GM21619 (cell line): ENCODE data around the gene GEMIN5.

Source experiments
- ATAC-seq: cut with Tn5 transposase; IDR thresholded peaks from one replicate; pipeline ENCODE4 v1.9.1; 2021; ENCODE audit not compliant: unreplicated experiment

The GEMIN5 gene

DNA sequence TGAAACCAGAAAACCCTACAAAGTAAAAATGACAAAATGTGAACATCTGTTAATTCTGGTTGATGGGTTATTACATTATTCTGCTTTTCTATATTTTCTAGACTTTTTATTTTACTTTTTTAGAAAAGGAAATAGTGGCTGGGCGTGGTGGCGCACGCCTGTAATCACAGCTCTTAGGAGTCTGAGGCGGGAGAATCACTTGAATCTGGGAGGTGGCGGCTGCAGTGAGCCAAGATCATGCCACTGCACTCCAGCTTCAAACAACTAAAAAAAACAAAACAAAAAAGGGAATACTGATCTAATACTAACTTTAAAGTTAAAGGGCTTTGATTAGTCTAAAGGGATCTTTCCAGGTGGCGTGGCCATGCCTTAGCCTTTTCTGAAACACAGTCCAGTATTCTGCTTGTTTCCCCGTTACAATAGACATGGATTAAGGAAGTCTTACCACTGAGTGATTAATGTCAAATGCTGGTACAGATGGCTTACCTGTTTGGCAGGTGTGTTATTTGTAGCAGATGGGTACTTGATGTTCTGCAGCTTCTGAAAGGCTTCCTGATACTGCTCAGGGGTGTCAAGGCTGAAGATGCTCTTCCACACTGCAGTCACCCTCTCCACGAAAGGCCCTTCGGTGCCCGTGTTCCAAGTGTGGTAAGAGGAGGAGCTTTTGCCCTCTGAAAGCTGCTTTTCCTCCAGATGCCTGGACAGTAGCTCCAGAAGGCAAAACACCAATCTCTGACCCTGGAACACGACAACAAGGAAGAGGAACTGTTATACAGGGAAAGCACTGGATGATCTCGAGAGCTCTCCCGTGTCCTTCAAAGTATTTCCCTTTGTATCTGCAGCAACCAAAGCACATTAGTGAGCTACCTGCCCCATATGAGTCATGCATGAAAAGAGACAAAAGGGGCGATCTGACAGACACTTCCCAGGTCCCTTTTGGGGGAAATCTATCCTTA lies 42.1 kb downstream of the GEMIN5 start:
- ATAC-seq = no peak

GRCh38 chr5:154893381-154893780 lies 44.6 kb downstream of the GEMIN5 start:
- no peak for ATAC-seq

DNA sequence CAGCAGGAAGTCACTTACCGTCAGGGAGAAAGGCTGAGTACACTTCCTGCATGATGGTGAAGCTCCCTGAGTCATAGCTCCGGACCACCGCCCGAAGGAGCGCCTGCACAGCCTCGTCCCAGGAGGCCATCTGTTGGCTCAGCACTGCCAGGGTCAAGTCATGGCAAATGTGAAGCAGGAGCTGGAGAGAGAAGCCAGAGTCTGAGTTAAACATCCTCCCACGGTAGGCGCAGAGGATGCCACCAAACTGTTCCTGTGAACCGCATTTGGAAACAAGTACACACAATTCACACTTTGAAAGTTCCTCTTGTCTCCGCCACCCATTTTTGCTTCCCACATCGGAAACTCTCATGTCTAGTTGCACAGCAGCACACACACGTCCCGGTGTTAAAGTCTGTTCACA lies 45.6 kb downstream of the GEMIN5 start:
- no peak for ATAC-seq

GRCh38 chr5:154885439-154885838 lies 52.6 kb downstream of the GEMIN5 start:
- no peak for ATAC-seq

DNA sequence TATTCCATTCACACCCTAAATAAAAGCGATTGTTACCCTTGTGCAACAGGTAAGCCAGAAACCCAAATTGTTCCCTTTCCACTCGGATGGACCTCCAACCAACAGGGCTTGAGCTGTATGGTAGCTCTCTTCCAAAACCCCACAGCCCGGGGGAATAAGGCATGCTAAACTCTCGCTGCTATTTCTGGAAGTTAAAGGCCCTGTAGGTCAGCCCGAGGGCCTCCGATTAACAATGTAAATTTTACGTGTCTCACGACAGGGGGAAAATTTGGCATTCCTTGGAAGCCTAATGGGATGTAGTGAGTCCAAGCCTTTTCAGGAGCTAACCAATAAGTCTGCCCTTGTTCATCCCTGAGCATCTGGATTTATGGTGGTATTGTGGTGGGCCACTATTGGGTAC lies 53.6 kb downstream of the GEMIN5 start:
- no peak for ATAC-seq

- no peak for ATAC-seq
These were observed 56.0 kb downstream of the GEMIN5 start for GRCh38 chr5:154881986-154882385.

DNA sequence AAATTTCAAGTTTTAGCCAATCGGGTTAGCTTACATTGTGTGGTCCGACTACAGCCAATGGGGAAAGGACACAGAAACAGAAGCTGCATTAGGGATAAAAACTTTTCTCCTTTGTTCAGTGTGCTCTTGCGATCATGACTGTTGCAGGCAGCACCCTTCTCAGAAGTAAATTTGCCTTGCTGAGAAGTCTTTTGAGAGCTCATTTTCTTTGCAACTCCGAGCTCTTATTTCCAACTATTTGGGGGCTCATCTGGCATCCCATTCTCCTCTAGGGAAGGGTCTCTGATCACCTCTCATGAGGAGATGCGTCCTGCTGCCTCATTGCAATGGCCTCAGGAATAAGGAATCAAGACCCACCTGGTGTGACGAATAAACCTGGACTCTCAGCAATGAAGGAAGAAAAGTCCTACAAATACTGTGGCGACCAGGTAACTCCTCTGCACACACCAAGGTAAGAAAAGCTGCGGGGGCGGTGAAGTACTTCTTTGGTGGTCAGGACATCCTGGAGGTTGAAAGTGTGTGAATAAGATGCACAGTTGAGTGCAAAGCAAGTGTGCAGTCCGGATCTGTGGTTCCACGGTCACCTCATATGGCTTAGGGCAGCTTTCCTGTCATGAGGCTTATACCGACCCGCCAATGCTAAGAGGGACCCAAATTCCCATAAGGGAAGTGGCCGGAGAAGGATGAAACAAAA lies 59.2 kb downstream of the GEMIN5 start:
- ATAC-seq = no peak

GRCh38 chr5:154873791-154874331 lies 64.2 kb downstream of the GEMIN5 start:
- ATAC-seq = no peak

- ATAC-seq = no peak
These were observed 66.3 kb downstream of the GEMIN5 start for GRCh38 chr5:154871734-154872133.

DNA sequence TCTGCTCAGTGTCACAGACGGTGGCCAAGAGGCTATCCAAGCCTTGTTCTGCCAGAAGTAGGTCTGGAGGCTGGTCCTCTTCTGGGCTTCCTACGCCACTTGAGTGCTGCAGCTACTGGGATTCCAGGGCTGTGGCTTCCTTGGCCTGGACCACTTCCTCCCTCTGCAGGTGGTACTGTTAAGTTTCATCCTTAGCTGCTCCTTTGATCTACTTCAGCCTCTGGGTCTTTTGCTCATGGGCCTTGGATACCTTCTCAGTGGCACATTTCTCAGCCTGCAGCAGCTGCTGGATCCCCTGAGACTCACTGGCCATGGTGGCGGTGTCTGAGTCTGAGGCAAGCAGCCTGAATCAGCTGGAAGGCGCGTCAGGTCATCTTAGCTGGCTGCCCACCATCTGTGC lies 69.3 kb downstream of the GEMIN5 start:
- ATAC-seq = no peak

- no peak for ATAC-seq
These were observed 71.2 kb downstream of the GEMIN5 start for GRCh38 chr5:154866841-154867240.

GRCh38 chr5:154865466-154866184 lies 72.4 kb downstream of the GEMIN5 start:
- ATAC-seq = no peak

DNA sequence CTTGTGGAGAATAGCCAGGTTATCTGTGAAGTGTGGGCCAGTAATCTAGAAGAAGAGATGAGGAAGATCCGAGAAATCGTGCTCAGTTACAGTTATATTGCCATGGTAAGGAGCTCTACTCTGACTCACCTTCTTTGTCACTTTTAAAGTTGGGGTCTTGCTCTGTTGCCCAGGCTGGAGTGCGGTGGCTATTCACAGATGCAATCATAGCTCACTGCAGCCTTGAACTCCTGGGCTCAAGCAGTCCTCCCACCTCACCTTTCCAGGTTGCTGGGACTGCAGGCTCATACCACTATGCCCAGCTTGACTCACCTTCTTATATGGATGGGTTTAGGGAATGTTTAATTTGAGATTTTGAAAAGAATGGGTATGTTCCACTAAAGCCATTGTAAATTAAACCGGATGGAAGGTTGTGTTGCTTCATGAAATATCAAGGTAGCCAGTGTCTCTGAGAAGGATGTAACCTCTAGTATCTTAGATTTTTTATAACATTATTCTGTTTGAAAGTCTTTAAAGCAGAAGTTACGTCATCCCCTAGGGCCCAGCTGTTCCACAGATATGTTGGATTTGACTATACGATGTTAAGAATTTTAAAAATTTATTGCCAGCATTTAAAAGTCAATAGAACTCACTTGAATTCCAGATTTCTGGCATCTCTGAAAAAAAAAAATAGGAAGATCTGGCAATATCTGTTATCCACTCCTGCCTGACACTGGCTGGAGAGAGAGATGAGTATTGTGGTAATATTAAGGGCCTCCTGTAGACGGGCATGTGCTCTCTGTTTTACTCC lies 74.5 kb downstream of the GEMIN5 start:
- ATAC-seq = no peak

GRCh38 chr5:154862766-154863165 lies 75.2 kb downstream of the GEMIN5 start:
- no peak for ATAC-seq

- ATAC-seq = no peak
These were observed 76.1 kb downstream of the GEMIN5 start for GRCh38 chr5:154861946-154862345.

DNA sequence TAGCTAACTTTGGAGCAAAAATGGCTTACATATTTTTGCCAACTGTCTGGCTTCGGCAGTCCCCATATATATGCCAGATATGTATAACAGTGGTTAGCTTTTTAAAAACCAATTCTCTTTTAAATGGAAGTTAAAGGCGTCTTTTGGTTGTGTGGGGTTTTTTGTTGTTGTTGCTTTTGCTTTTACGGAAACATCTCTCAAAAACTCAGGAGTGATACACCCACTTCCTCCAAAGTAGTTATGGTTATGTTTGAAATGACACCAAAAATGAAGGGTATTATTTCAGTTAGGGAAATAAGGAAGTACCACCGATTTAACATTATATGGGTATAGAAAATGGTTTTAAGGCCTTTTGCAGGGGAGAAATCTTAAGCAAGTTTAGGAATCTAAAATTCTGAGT lies 77.2 kb downstream of the GEMIN5 start:
- no peak for ATAC-seq

DNA sequence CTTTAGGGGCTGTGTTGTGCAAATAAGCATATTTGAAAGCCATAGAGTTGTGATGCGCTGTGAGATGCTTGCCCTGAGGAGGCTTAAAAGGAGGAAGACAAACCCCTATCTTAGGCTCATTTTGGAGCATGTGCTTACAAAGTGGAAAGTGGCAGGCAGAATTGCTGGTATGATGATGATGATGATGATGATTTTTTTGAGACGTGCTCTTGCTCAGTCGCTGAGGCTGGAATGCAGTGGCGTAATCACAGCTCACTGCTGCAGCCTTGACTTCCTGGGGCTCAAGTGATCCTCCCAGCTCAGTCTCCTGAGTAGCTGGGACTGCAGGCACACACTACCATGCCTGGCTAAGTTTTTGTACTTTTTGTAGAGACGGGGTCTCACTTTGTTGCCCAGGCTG lies 77.9 kb downstream of the GEMIN5 start:
- no peak for ATAC-seq

DNA sequence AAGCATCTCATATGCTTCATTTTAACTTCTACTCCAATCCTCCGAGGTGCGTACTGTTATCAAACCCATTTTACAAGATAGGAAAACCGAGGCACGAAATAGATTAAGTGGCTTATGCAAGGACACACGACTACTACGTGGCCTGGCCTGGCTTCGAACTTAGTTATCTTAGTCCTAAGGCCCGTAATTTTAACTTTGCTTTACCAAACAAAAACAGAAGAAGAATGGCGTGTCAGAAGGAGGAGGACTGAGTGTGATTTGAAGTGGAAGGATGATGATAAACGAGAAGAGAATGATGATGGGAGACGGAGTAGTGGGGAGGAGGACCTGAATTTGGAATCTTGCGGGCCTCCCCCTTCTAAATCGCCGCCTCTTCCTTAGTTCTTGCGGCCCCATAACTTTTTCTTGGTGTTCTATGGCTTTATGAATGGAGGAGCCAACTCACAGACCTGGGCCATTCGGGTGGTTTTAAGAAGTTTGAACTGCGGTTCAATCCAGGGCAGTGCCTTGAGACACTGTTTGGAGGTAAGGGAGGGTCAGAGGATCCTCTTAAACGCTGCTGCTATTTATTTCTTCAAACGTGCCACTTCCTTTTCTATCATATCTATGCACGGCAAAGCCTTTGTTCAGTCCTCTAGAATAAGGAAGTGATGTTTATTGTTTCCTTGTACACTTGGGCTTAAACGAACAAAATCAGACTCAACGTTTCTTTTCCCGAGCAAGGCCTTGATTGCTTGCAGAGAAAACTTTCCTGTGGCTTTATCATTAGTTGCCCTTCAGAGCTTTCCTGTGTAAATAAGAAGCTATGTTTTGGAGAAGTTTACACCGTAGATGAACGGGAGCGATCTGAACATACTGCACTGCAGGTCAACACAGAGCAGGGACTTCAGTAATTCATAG lies 78.8 kb downstream of the GEMIN5 start:
- ATAC-seq = no peak

DNA sequence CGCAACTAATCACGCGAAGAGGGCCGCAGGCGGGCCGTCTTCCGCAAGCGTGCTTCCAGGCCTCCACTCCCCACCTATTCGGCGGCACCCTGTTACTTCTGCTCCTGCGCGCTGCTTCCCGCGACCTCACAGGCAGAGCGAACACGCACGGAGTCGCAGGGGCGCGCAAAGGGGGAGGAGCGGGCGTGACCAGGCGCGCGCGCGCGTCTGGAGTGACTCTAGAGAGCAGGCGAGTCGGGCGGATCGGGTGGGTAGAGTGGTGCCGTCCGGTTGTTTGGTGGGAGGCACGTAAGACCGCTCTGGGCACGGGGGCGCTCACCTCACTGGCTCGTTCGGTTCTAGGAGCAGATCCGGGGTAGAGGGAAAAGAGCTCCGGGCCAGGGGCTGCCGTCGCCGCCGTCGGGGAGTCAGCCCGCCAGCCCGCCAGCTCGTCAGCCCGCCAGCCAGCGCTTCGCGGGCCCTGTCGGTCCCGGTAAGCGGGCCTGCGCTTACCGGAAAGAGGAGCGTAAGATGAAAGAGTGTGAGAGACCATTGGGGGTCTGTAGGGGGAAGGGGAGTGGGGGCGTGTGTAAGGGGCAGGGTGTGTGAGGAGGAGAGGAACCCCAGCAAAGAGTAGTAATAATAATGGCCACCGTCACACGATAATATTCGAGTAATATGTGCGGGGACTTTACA lies 79.6 kb downstream of the GEMIN5 start, which contains the start of gene CNOT8:
Gene CNOT8, plus strand, starts transcription at position 331 of the 675 bp plus-strand sequence. CDS start 4,652 bp downstream, outside the sequence.
- peak; percentile 68 for ATAC-seq
